Right atrium auricular region (tissue), 2 donors: ENCODE data around the gene CTNND2. TPM values are rescaled to one million over a fixed set of nuclear protein-coding genes. Genes with fewer than 3 reads are reported as not detected.
"Not testable (repeated sequence)": the region's sequence is repeated elsewhere in the genome, so short reads cannot be mapped to it uniquely, and the experiment has no call there.

Experiments used
- DNase-seq: peaks from one replicate; pipeline ENCODE4 v3.0.0-alpha.2; 2019; ENCODE audit warnings: low spot score
- H3K27ac ChIP-seq, 2 donors: fragments of 200-600 bp; sonication (generic); 1 replicate in 1 of 2; 2 replicates in 1 of 2; pipeline ENCODE4 v1.5.1; 2016 to 2019
- H3K27me3 ChIP-seq, 2 donors: fragments of 200-600 bp; sonication (generic); one replicate each; pipeline versions ENCODE4 v1.5.1 to v1.6.0; 2017 to 2019
- H3K36me3 ChIP-seq: fragments of 200-600 bp; sonication (generic); one replicate; pipeline ENCODE4 v1.5.1; 2016
- H3K4me1 ChIP-seq, 2 donors: fragments of 200-600 bp; sonication (generic); one replicate each; pipeline versions ENCODE4 v1.5.1 to v1.6.0; 2017 to 2019
- H3K4me3 ChIP-seq, 2 donors: fragments of 200-600 bp; sonication (generic); 1 replicate in 1 of 2; 2 replicates in 1 of 2; pipeline ENCODE4 v1.5.1; 2017 to 2019; ENCODE audit warnings: mild to moderate bottlenecking in 1 of 2, moderate library complexity in 1 of 2
- H3K9me3 ChIP-seq, 2 donors: fragments of 200-600 bp; sonication (generic); one replicate each; pipeline ENCODE4 v1.5.1; 2019
- CTCF ChIP-seq, 2 donors: fragments of 200-600 bp; sonication (generic); IDR thresholded peaks; one replicate each; pipeline ENCODE4 v1.5.1; 2019; ENCODE audit warnings: antibody characterized with exemption in 2 of 2
- total RNA-seq, 2 donors: library from RNA; depleted of rRNA; stranded (reverse); fragments of >200 nt; gene quantifications; one replicate each; pipeline ENCODE4 v1.1.0, GENCODE V29; 2016

The CTNND2 gene
- total RNA-seq, 2 donors from 2014 or later, result 8.6 to 9.0 TPM

GRCh38 chr5:11427569-11427968 is 476.7 kb downstream of the CTNND2 start:
- no peak for DNase-seq

GRCh38 chr5:11426442-11426841 is 477.8 kb downstream of the CTNND2 start:
- TF ChIP-seq CTCF (IDR thresholded peaks at IDR 0.05), result no peak
- DNase-seq, result no peak
- H3K36me3 ChIP-seq, result no peaks in the 10 kb centered on the region
- H3K27ac ChIP-seq, result no peak overlapping the region
- H3K4me1 ChIP-seq, result no peaks in the 10 kb centered on the region
- no peaks in the 10 kb centered on the region for H3K9me3 ChIP-seq
- H3K27me3 ChIP-seq, result no peaks in the 10 kb centered on the region
- H3K4me3 ChIP-seq, result no peak overlapping the region

More at GRCh38 chr5:11427569-11427968, 476.7 kb downstream of the CTNND2 start:
- no peak for TF ChIP-seq CTCF (IDR thresholded peaks at IDR 0.05)
- no peaks in the 10 kb centered on the region for H3K4me1 ChIP-seq
- no peaks in the 10 kb centered on the region for H3K9me3 ChIP-seq
- H3K4me3 ChIP-seq, result no peak overlapping the region
- H3K36me3 ChIP-seq, result no peaks in the 10 kb centered on the region
- no peaks in the 10 kb centered on the region for H3K27me3 ChIP-seq
- no peak overlapping the region for H3K27ac ChIP-seq

DNA sequence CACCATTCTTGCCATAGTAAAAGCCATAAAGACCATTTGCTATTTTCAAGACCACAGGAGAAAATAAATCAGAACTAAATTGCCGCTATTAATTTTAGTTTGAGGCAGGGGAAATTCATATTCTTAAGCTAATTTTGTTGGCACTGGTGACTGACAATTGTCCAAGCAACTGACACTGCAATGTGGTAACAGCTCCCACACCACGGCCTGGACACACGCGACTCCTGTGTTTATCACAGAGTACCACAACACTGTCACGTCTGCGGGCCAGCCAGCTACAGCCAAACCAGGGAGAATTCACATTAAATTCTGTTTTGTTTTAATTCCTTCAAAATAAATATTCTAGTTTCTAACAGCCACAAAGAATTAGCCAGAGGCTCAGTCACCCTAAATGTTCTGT is 481.9 kb downstream of the CTNND2 start:
- no peak for DNase-seq
- H3K36me3 ChIP-seq, result no peaks in the 10 kb centered on the region
- no peak for TF ChIP-seq CTCF (IDR thresholded peaks at IDR 0.05)
- H3K27ac ChIP-seq, result no peak overlapping the region
- no peak overlapping the region for H3K4me3 ChIP-seq
- H3K4me1 ChIP-seq, result no peaks in the 10 kb centered on the region
- no peaks in the 10 kb centered on the region for H3K27me3 ChIP-seq
- H3K9me3 ChIP-seq, result no peaks in the 10 kb centered on the region

GRCh38 chr5:11420969-11421368 is 483.3 kb downstream of the CTNND2 start:
- Histone ChIP-seq H3K27ac (no peak overlapping the region), H3K4me3 (no peak overlapping the region), H3K9me3 (no peaks in the 10 kb centered on the region), H3K36me3 (no peaks in the 10 kb centered on the region), H3K27me3 (no peaks in the 10 kb centered on the region), H3K4me1 (no peaks in the 10 kb centered on the region)
- no peak for DNase-seq
- no peak for TF ChIP-seq CTCF (IDR thresholded peaks at IDR 0.05)

GRCh38 chr5:11415751-11416150 is 488.5 kb downstream of the CTNND2 start:
- Histone ChIP-seq H3K27me3 (no peaks in the 10 kb centered on the region), H3K4me1 (no peaks in the 10 kb centered on the region), H3K9me3 (peaks cover 0 to 6% of the 10 kb centered on the region in 2 donors), H3K27ac (no peak overlapping the region), H3K36me3 (no peaks in the 10 kb centered on the region), H3K4me3 (no peak overlapping the region)
- TF ChIP-seq CTCF (IDR thresholded peaks at IDR 0.05), result no peak
- DNase-seq, result no peak

- H3K27me3 ChIP-seq, H3K4me3 ChIP-seq, H3K9me3 ChIP-seq, H3K36me3 ChIP-seq, H3K27ac ChIP-seq, DNase-seq, H3K4me1 ChIP-seq: not testable (repeated sequence)
These were observed 489.5 kb downstream of the CTNND2 start for GRCh38 chr5:11414732-11415131.
